ENCODE data around the gene RNASEH2B.

Gene RNASEH2B

GRCh38 chr13:50905256-50905655, 4.3 kb upstream of the RNASEH2B start:
- no peak for TF ChIP-seq CTCF (conservative IDR thresholded peaks at IDR 0.05; ENCODE audit: low read depth, low read length)
- no peak overlapping the region for H3K4me3 ChIP-seq (ENCODE audit: low read length)
- DNase-seq (ENCODE audit: low read depth) = no peak

- H3K4me3 ChIP-seq (ENCODE audit: low read length) = no peak overlapping the region
- no peak for DNase-seq (ENCODE audit: low read depth)
- TF ChIP-seq CTCF (conservative IDR thresholded peaks at IDR 0.05; ENCODE audit: low read depth, low read length) = no peak
Observed at GRCh38 chr13:50907781-50908180, 1.8 kb upstream of the RNASEH2B start.

GRCh38 chr13:50908371-50908770, 1.2 kb upstream of the RNASEH2B start:
- H3K4me3 ChIP-seq (ENCODE audit: low read length) = no peak overlapping the region
- TF ChIP-seq CTCF (conservative IDR thresholded peaks at IDR 0.05; ENCODE audit: low read depth, low read length) = no peak
- no peak for DNase-seq (ENCODE audit: low read depth)

- no peak for TF ChIP-seq CTCF (conservative IDR thresholded peaks at IDR 0.05; ENCODE audit: low read depth, low read length)
- DNase-seq (ENCODE audit: low read depth) = no peak
- H3K4me3 ChIP-seq (ENCODE audit: low read length) = peak overlapping the region; percentile 77
Observed at GRCh38 chr13:50910485-50910805, 854 bp downstream of the RNASEH2B start.

- TF ChIP-seq CTCF (conservative IDR thresholded peaks at IDR 0.05; ENCODE audit: low read depth, low read length) = no peak
- H3K4me3 ChIP-seq (ENCODE audit: low read length) = peak overlapping the region; percentile 77
- no peak for DNase-seq (ENCODE audit: low read depth)
Observed at GRCh38 chr13:50911081-50911631, 1.6 kb downstream of the RNASEH2B start.

GRCh38 chr13:50911937-50912795, 2.6 kb downstream of the RNASEH2B start:
- no peak overlapping the region for H3K4me3 ChIP-seq (ENCODE audit: low read length)
- peak; percentile 48 for DNase-seq (ENCODE audit: low read depth)
- TF ChIP-seq CTCF (conservative IDR thresholded peaks at IDR 0.05; ENCODE audit: low read depth, low read length) = peak; percentile 89

- no peak for TF ChIP-seq CTCF (conservative IDR thresholded peaks at IDR 0.05; ENCODE audit: low read depth, low read length)
- no peak overlapping the region for H3K4me3 ChIP-seq (ENCODE audit: low read length)
- DNase-seq (ENCODE audit: low read depth) = no peak
Observed at GRCh38 chr13:50912851-50913250, 3.3 kb downstream of the RNASEH2B start.
